Measurements from ENCODE around the gene CASP8. TPM values are rescaled to one million over a fixed set of nuclear protein-coding genes. Genes with fewer than 3 reads are reported as not detected.

The CASP8 gene
- total and polyA plus RNA-seq, 2 of the 8 experiments (the other 6 are each of a cell fraction or from before 2014, with no cell fraction given), result 2.3 to 3.6 TPM

DNA sequence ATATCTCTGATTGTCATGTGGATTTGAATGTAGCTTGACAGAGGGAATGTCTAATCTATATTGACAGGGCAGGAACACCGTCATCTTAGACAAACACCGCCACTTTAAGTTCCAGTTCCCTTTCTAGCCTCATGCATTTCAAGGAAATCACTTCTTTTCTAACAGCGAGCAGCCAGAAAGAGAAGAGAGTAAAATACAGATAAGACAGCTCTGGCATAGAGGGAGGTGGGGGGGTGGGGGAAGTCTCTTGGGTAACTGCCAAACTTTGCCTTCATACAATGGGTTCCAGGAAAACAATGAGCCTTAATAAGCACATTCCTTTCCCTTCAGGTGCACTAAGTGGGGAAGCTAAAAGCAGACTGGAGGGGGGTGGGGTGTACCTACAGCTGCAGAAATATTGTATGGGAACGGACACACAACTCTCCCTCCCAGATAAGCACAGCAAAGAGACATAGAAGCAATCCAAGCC, 40.2 kb upstream of the CASP8 start:
- no peak overlapping the region for H2BK20ac ChIP-seq (ENCODE audit: low read length)
- H3K14ac ChIP-seq (ENCODE audit: insufficient read length), result no peak overlapping the region
- H3K18ac ChIP-seq (ENCODE audit: extremely low read depth, low read length), result no peak overlapping the region
- H2BK15ac ChIP-seq (ENCODE audit: low read length), result no peak overlapping the region
- POLR2A ChIA-PET (ENCODE audit: partially characterized antibody), result interaction anchor here (0.5 to 3.6 kb wide), 5 partner anchors 12 to 257 kb away, joined by 3 to 9 read pairs (median 3); no protein-coding TSS in a partner anchor
- no peak overlapping the region for H3K9ac ChIP-seq (replicated peaks in 1 of 4; ENCODE audit: extremely low read depth in 1 of 4, low read depth in 3 of 4, low read length in 3 of 4)
- H3K27me3 ChIP-seq (replicated peaks in 1 of 4; ENCODE audit: control insufficient read depth in 3 of 4, extremely low read depth in 1 of 4, insufficient read depth in 3 of 4, low read length in 3 of 4), result no peaks in the 10 kb centered on the region
- no peaks in the 10 kb centered on the region for H3K23me2 ChIP-seq (ENCODE audit: low read depth, low read length)
- H3K79me2 ChIP-seq (ENCODE audit: control insufficient read depth in 1 of 2, insufficient read depth in 2 of 2, low read length in 2 of 2), result no peaks in the 10 kb centered on the region
- H4K8ac ChIP-seq (ENCODE audit: extremely low read depth, insufficient read depth, low read length), result no peak overlapping the region
- no peak overlapping the region for H4K91ac ChIP-seq (replicated peaks; ENCODE audit: insufficient read length, low read length)
- 0 out of 4 replicates have a peak, but pooled peaks of 1 of the 2 experiments have one; percentile 16 for TF ChIP-seq SIN3A (conservative IDR thresholded peaks at IDR 0.05 in 1 of 2, IDR thresholded peaks at IDR 0.05 in 1 of 2; ENCODE audit: low read depth in 1 of 2, low read length in 2 of 2)
- TF ChIP-seq SP1 (IDR thresholded peaks at IDR 0.05; ENCODE audit: low read depth, low read length), result peak; percentile 80
- TF ChIP-seq BRCA1 (IDR thresholded peaks at IDR 0.05; ENCODE audit: low read depth, low read length), result no peak
- TF ChIP-seq CHD1 (IDR thresholded peaks at IDR 0.05; ENCODE audit: low read depth, low read length), result no peak
- TF ChIP-seq EP300 (IDR thresholded peaks at IDR 0.05; ENCODE audit: borderline replicate concordance in 1 of 2, low read depth in 2 of 2, low read length in 2 of 2), result peak in 1 of 2 experiments; percentile 29; a peak in 1 of 3 replicates
- 0 out of 2 replicates have a peak, but pooled peaks have one; percentile 33 for TF ChIP-seq TEAD4 (IDR thresholded peaks at IDR 0.05; ENCODE audit: low read depth, low read length)
- peak; percentile 62 for TF ChIP-seq ASH2L (IDR thresholded peaks at IDR 0.05; ENCODE audit: low read length)
- H3K4me2 ChIP-seq (ENCODE audit: insufficient read depth in 1 of 2, low read depth in 2 of 2, low read length in 2 of 2), result peak overlapping the region; percentile 43 to 71
- H2BK12ac ChIP-seq (ENCODE audit: low read depth, low read length), result no peak overlapping the region
- H2BK5ac ChIP-seq (ENCODE audit: low read depth, low read length), result no peak overlapping the region
- WGBS, 2 experiments (ENCODE audit: extremely low coverage in 1 of 2, insufficient coverage in 1 of 2, insufficient read length in 1 of 2, insufficient replicate concordance in 2 of 2, low coverage in 1 of 2, low lambda C conversion rate in 2 of 2, missing lambda C conversion rate in 1 of 2), result 70% methylated on average over 4 of the region's 4 CpGs; no CpG with 5 or more reads in 1 of the 2 experiments
- no peaks in the 10 kb centered on the region for H3K79me1 ChIP-seq (ENCODE audit: low read depth, low read length)
- H4K20me1 ChIP-seq (replicated peaks in 1 of 2; ENCODE audit: control insufficient read depth in 1 of 2, insufficient read depth in 2 of 2, low read length in 2 of 2), result no peaks in the 10 kb centered on the region
- H3K56ac ChIP-seq (replicated peaks; ENCODE audit: insufficient read length, low read depth, low read length), result no peak overlapping the region
- no peaks in the 10 kb centered on the region for H3K36me3 ChIP-seq (ENCODE audit: control insufficient read depth in 2 of 4, insufficient read depth in 4 of 4, low read length in 3 of 4)
- no peak overlapping the region for H2AFZ ChIP-seq (ENCODE audit: low read length)
- peaks cover 5 to 23% (median 13%) of the 10 kb centered on the region in 4 experiments; a peak in 6 of 7 replicates for H3K4me1 ChIP-seq (replicated peaks in 1 of 4; ENCODE audit: control insufficient read depth in 3 of 4, insufficient read depth in 4 of 4, low read length in 3 of 4)
- no peak overlapping the region for H3K23ac ChIP-seq (ENCODE audit: insufficient read length)
- no peak overlapping the region for H3K27ac ChIP-seq (ENCODE audit: low read depth, low read length)
- no peak for FAIRE-seq
- H2BK120ac ChIP-seq (replicated peaks; ENCODE audit: low read depth, low read length), result no peak overlapping the region
- peak overlapping the region in 1 of 4 experiments; percentile 38; a peak in 1 of 8 replicates for H3K4me3 ChIP-seq (ENCODE audit: extremely low read depth in 1 of 4, insufficient read depth in 2 of 4, low read depth in 3 of 4, low read length in 4 of 4)
- H2AK5ac ChIP-seq (ENCODE audit: low read depth, low read length), result no peak overlapping the region
- no peak overlapping the region for H3K4ac ChIP-seq (replicated peaks; ENCODE audit: insufficient read length, low read depth, low read length)
- CTCF ChIA-PET (ENCODE audit: partially characterized antibody), result interaction anchor here (1.1 to 5.1 kb wide), 5 partner anchors 10 to 257 kb away, joined by 3 to 40 read pairs (median 3); partner anchors contain the start of gene CASP10
- peak overlapping the region; percentile 26 for H4K5ac ChIP-seq (ENCODE audit: insufficient read length, low read depth, low read length)
- no peaks in the 10 kb centered on the region; a peak in 1 of 4 replicates for H3K9me3 ChIP-seq (ENCODE audit: insufficient read depth in 2 of 2, low read depth in 1 of 2, low read length in 1 of 2)
- DNase-seq (ENCODE audit: low read depth in 1 of 2, low spot score in 2 of 2), result no peak
